ENCODE measurements around the gene CMTM3. TPM values are rescaled to one million over a fixed set of nuclear protein-coding genes. Genes with fewer than 3 reads are reported as not detected.
A peak's percentile ranks its signal among the peaks of the same experiment; 100 is the strongest.
"Not testable (repeated sequence)": the region's sequence is repeated elsewhere in the genome, so short reads cannot be mapped to it uniquely, and the experiment has no call there.

CMTM3 gene
- total RNA-seq, 1 donor from 2014 or later, result 48.2 TPM

GRCh38 chr16:66622863-66623262 is 18.4 kb downstream of the CMTM3 start:
- no peak for TF ChIP-seq CTCF (IDR thresholded peaks at IDR 0.05; ENCODE audit: unreplicated experiment)
- no peak for DNase-seq (ENCODE audit: low spot score, unreplicated experiment)
- Mint-ChIP-seq H3K27me3 (no peaks in the 10 kb centered on the region), H3K4me3 (ENCODE audit: low read depth) (no peak overlapping the region), H3K36me3 (ENCODE audit: insufficient read depth) (peaks cover 13% of the 10 kb centered on the region), H3K27ac (no peak overlapping the region), H3K4me1 (ENCODE audit: low read depth) (peaks cover 21% of the 10 kb centered on the region), H3K9me3 (ENCODE audit: low read depth) (no peaks in the 10 kb centered on the region)

GRCh38 chr16:66623755-66624154 is 19.3 kb downstream of the CMTM3 start:
- Mint-ChIP-seq H3K27ac (no peak overlapping the region), H3K4me1 (ENCODE audit: low read depth) (peaks cover 26% of the 10 kb centered on the region), H3K4me3 (ENCODE audit: low read depth) (no peak overlapping the region), H3K9me3 (ENCODE audit: low read depth) (no peaks in the 10 kb centered on the region), H3K27me3 (no peaks in the 10 kb centered on the region), H3K36me3 (ENCODE audit: insufficient read depth) (peaks cover 13% of the 10 kb centered on the region)
- DNase-seq (ENCODE audit: low spot score, unreplicated experiment), result no peak
- TF ChIP-seq CTCF (IDR thresholded peaks at IDR 0.05; ENCODE audit: unreplicated experiment), result no peak

GRCh38 chr16:66627611-66628378 is 23.3 kb downstream of the CMTM3 start:
- H3K27me3 Mint-ChIP-seq; DNase-seq (ENCODE audit: low spot score, unreplicated experiment); H3K9me3 Mint-ChIP-seq (ENCODE audit: low read depth): not testable (repeated sequence)
- peaks cover 13% of the 10 kb centered on the region for H3K36me3 Mint-ChIP-seq (ENCODE audit: insufficient read depth)
- H3K4me3 Mint-ChIP-seq (ENCODE audit: low read depth), result peak overlapping the region; percentile 4
- peak overlapping the region; percentile 89 for H3K27ac Mint-ChIP-seq
- H3K4me1 Mint-ChIP-seq (ENCODE audit: low read depth), result peaks cover 13% of the 10 kb centered on the region

- H3K27ac Mint-ChIP-seq, result no peak overlapping the region
- no peaks in the 10 kb centered on the region for H3K9me3 Mint-ChIP-seq (ENCODE audit: low read depth)
- H3K36me3 Mint-ChIP-seq (ENCODE audit: insufficient read depth), result peaks cover 12% of the 10 kb centered on the region
- H3K4me3 Mint-ChIP-seq (ENCODE audit: low read depth), result no peak overlapping the region
- TF ChIP-seq CTCF (IDR thresholded peaks at IDR 0.05; ENCODE audit: unreplicated experiment), result no peak
- H3K27me3 Mint-ChIP-seq, result no peaks in the 10 kb centered on the region
- H3K4me1 Mint-ChIP-seq (ENCODE audit: low read depth), result peaks cover 16% of the 10 kb centered on the region
- DNase-seq (ENCODE audit: low spot score, unreplicated experiment), result no peak
Measured at GRCh38 chr16:66629856-66630255, 25.4 kb downstream of the CMTM3 start.

GRCh38 chr16:66630561-66631260 is 26.2 kb downstream of the CMTM3 start:
- not testable (repeated sequence) for H3K9me3 Mint-ChIP-seq (ENCODE audit: low read depth); H3K4me3 Mint-ChIP-seq (ENCODE audit: low read depth); DNase-seq (ENCODE audit: low spot score, unreplicated experiment); H3K27ac Mint-ChIP-seq; H3K27me3 Mint-ChIP-seq
- Mint-ChIP-seq H3K4me1 (ENCODE audit: low read depth) (peaks cover 16% of the 10 kb centered on the region), H3K36me3 (ENCODE audit: insufficient read depth) (peaks cover 14% of the 10 kb centered on the region)

- H3K36me3 Mint-ChIP-seq (ENCODE audit: insufficient read depth), result peaks cover 14% of the 10 kb centered on the region
- not testable (repeated sequence) for H3K27ac Mint-ChIP-seq; DNase-seq (ENCODE audit: low spot score, unreplicated experiment); H3K4me3 Mint-ChIP-seq (ENCODE audit: low read depth); H3K27me3 Mint-ChIP-seq; H3K9me3 Mint-ChIP-seq (ENCODE audit: low read depth)
- H3K4me1 Mint-ChIP-seq (ENCODE audit: low read depth), result peaks cover 20% of the 10 kb centered on the region
Measured at GRCh38 chr16:66631558-66631957, 27.1 kb downstream of the CMTM3 start.
